HG02840 (cell line): ENCODE results near the gene HDAC4.

ENCODE experiments used
- ATAC-seq: cut with Tn5 transposase; IDR thresholded peaks from one replicate; pipeline ENCODE4 v1.9.1; 2021; ENCODE audit warnings: mild to moderate bottlenecking, moderate library complexity, moderate number of reproducible peaks; ENCODE audit not compliant: unreplicated experiment, low FRiP score

HDAC4 gene

DNA sequence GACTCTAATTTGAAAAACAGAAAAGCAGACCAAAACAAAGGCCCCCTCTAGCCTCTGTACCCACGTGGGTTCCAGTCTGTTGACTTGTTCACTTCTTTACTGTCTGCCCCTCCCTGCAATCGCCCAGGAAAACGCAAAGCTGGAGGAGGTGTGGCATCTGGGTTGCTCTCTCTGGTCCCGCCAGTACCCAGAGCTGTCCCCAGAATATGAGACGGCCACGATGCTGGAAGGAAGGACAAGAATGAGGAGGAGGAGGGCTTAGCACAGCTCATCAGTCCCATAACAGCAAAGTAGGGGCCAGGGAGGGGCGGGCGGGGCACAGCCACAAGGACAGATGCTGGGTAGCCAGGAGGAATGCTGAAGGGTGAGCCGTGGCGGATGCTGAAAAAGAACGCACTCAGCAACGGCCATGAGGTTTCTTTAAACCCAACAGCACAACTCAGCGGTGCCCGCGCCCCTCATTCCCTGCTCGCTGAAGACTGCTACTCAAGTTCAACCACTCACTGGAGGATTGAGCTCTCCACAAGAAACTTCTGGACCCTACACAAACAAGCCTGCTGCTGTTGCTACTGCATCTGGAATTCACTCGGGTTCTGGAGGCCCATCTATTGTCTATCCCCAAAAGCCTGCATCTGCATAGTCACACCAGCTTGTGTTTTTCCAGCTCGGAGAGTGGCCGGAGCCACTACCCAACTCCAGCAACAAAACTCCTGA, 187.7 kb downstream of the HDAC4 start:
- no peak for ATAC-seq

DNA sequence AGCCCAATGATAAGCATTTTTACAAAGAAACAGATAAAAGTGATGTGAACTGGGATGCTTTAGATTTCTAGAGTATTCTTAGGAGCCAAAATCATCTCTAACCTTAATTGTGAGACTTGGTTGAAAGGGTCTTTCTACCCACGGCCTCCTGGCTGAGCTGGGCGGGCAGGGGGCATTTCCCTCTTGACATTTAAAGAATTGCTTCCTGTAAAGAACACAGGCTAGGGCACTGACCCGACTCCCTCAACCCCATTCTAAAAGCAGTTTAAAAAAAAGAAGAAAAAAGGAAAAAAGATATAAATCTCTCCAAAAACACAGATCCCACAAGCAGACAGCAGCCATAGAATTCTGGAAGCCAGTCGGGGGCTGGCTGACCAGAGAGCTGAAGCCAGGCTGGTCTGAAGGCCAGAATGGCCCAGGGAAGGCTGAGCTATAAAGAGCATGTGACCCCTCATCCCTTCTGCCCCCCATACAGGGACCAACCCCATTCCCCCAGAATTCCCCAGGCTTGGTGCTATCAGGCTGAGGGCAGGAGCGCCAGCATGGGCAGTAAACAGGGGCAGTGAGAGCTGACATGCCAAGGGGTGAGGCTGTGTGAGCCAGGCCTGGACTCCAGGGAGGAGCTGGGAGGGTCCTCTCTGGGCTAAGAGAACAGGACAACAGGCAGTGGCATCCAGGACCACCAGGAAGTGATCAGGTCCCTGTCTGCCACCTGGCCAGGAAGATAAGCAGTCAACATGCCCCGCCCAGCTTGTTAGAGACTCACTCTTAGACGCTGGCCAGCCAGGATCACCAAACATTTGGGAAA, 188.5 kb downstream of the HDAC4 start:
- no peak for ATAC-seq

GRCh38 chr2:239211396-239212094, 189.3 kb downstream of the HDAC4 start:
- ATAC-seq = no peak

DNA sequence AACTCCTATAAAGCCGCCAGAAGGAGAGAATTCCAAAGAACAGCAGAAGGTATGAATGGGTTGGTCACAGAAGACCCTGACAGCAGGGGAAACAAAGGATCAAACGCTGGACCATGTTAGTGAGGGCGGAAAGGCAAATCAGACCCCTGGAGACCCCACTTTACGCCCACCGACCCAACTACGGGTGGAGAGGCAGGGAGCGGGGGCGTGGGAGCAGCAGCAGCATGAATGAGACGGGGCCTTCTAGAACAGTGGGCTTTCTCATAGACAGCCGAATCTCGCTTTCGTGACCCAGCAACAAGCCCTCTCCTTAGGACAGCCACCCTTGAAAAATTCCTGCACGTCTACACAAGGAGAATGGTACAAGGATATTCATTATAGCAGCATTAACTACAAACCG, 191.0 kb downstream of the HDAC4 start:
- ATAC-seq = no peak

- no peak for ATAC-seq
Measured at GRCh38 chr2:239208465-239209180, 192.2 kb downstream of the HDAC4 start.

GRCh38 chr2:239206851-239207250, 194.0 kb downstream of the HDAC4 start:
- no peak for ATAC-seq

GRCh38 chr2:239206042-239206441, 194.8 kb downstream of the HDAC4 start:
- no peak for ATAC-seq

- no peak for ATAC-seq
Measured at GRCh38 chr2:239204876-239205468, 195.8 kb downstream of the HDAC4 start.

DNA sequence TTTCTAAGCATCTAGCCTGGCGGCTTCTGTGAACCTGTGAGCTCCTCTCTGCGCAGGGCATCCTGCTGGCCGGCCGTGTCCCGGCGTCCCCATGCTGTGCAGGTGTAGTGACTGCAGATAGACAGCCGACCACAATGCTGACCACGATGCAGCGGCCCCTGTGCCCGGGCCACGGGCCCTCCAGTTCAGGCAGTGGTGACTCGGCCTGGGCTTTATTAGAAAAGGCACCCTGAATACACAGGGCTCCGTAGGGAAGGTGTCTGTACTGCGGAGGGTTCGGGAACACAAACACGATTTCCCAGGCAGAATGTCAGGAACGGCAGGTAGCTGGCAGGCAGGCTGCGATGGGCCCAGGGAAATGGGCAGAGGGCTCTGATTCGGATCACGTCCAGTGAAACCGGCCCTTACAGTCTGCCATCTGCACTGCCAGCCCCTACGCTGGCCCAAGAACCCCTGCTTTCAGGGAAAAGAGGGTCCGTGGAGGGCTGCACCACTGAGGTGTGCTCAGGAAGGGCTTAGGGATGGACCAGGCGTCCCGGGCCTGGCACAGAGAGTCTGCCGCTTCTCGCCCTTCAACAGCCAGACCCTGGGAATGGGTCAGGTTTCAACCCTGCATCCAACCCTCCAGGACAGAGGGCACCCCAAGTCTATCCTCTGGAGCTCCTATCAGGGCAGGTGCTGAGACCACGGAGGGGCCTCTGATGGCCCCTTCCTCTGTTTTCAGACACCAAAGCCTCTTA, 196.5 kb downstream of the HDAC4 start:
- no peak for ATAC-seq

DNA sequence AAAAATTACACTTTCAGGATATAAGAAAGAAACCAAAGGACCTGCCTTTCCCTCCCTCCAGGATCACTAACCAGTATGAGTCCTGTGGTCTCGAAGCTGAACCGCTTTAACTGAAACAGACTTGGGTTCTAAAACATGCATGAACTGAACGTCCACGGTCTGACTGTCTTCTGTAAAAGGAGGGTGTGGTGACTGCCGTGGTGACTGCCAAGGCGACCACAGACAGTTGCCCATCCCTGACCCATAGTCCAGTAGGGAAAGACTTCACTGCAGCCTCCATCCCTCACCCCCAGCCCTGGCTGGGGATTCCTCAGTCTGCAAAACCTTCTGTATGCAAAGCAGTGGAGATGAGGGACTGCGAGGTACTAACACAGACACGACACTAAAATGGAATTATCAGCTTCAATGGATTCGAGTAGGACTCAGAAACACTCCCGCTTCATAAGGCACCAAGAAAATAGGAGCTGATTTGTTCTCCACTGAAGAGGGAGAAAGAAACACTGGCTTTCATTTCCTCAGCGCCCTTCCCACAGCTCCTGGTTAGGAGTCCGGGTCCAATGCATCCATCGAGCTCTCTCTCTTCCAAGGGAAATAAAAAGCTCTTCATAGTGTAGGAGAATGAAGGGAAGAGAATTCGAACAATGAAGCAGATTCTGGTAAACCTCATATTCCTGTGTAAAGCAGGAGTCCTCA, 197.2 kb downstream of the HDAC4 start:
- no peak for ATAC-seq

DNA sequence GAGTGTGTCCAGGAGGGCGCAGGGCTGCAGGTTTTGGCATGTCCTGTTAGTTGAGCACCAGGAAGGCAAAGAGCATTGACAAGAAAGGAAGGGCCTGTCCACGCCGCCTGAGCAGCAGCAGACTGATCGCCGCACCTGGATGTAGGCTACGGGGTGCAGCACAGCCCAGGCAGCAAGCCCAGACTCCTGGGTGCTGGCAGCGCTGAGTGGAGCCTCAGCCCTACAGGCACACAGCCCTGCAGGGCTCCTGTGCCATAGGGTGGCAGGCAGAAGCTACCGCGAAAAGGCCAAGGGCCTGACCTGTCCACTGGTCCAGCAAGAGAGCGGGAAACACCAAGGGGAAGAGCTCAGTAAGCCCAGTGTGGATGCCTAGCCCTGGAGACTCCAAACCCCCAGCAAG, 198.0 kb downstream of the HDAC4 start:
- no peak for ATAC-seq

GRCh38 chr2:239202343-239202742, 198.5 kb downstream of the HDAC4 start:
- ATAC-seq = no peak

DNA sequence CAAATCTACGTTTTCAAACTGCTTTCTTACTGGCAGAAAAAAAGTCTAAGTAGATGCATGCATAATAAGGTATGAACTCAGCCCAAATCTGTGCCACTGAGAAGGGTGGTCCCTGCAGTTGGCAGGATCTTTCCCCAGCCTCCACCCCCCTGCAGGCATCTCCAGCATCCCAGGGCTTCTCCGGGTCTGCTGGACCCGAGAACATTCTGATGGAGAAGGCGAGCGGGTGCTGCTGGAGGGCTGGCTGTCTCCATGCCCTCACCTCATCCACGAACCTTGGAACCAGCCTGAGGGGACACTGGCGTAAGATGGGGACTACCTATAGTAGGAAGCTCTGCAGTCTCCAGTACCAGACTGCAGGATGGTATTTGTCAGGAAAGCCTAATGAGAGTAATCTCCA, 198.9 kb downstream of the HDAC4 start:
- no peak for ATAC-seq

DNA sequence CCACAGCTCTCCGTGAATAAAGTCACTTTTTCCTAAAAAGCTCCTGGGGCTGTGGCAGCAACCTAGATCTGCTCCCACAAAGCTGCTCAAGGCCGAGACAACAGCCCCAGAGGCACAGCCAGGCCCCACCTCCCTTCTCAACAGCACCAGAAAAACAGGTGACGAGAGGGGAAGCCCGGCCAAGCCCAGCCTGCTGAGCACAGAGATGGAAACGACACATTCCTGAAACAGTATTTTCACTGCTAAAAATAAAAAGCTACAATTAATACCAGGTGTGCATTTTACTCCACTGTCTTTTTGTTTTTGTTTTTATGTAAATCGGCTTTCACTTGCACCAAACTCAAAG, 199.3 kb downstream of the HDAC4 start:
- ATAC-seq = no peak

- ATAC-seq = no peak
Measured at GRCh38 chr2:239200646-239201530, 199.9 kb downstream of the HDAC4 start.

GRCh38 chr2:239199041-239199768, 201.6 kb downstream of the HDAC4 start:
- ATAC-seq = no peak

GRCh38 chr2:239198221-239198620, 202.6 kb downstream of the HDAC4 start:
- no peak for ATAC-seq

GRCh38 chr2:239197146-239197545, 203.7 kb downstream of the HDAC4 start:
- ATAC-seq = no peak
